Skin of body (tissue), 2 donors: Measurements from ENCODE around the gene KLRK1. TPM values are rescaled to one million over a fixed set of nuclear protein-coding genes. Genes with fewer than 3 reads are reported as not detected.
"Not testable (repeated sequence)": the region's sequence is repeated elsewhere in the genome, so short reads cannot be mapped to it uniquely, and the experiment has no call there.

ENCODE experiments used
- DNase-seq: peaks from one replicate; lab custom pipeline; 2025; lab: John Stamatoyannopoulos, UW
- total RNA-seq: library from RNA; depleted of rRNA; stranded (reverse); fragments of >200 nt; gene quantifications from one replicate; pipeline ENCODE4 v1.2.3, GENCODE V29; 2014

KLRK1 gene
- 0.69 TPM for total RNA-seq

DNA sequence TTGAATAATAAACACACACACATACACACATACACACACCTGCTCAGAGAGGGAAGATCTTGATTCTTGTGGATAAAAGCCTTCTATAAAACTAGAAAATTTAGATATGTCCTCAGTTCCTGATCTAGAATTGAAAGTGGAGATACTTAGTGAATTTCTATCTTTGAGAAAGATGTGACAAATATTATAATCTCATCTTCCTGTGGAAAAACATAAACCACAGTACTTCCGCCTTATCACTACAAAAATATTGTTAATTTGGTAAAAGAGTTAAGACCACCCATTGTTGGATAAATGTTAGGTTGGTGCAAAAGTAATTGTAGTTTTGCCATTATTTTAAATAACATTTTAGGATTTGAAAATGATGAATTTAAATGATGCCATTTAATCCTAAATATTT is at the start of gene KLRK1:
Gene KLRK1 (minus strand): TSS at position 138 of the 400 bp plus-strand sequence. CDS start 1,231 bp downstream, outside the sequence.
- DNase-seq: no peak

DNA sequence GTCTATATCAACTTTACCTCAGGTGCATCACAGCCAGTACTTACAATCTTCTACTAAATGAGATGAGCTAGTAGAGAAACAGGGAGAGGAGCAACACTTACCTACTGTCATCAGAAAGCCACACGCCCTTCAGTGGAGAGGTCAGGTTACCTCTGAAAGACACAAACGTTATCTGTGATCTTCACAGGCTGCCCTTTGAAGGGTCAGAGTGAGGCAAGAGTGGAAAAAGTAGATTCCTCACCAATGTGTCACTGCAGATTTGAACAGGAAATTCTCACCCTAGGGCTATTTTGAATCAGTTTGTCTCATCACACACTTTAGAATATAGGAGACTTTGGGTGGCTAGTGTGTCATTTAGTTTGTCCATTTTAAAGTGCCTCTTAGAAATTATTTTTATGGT is 47.8 kb upstream of the KLRK1 start:
- DNase-seq: not testable (repeated sequence)

DNA sequence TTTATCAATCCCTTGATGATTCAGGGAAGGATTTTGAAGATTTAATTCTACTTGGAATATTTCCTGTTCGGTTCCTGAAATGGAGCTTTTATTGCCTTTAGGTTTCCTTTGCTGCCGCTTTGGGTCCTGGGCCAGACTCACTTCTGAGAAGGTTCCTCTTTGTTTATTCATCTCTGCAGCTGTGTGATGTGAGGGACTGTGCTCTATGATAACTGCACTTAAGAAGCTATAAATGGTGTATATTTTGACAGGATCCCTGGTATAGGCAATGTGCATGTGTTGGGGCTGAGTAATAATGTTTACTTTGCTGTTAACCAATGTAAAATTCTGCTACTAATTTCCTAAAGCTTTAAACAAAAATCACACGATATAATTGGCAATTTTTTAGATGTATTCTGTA is 46.0 kb upstream of the KLRK1 start, which contains the start of gene KLRC2:
Gene KLRC2 (minus strand): TSS at position 195 of the 400 bp plus-strand sequence. CDS start 24 bp downstream, at position 171.
- not testable (repeated sequence) for DNase-seq

DNA sequence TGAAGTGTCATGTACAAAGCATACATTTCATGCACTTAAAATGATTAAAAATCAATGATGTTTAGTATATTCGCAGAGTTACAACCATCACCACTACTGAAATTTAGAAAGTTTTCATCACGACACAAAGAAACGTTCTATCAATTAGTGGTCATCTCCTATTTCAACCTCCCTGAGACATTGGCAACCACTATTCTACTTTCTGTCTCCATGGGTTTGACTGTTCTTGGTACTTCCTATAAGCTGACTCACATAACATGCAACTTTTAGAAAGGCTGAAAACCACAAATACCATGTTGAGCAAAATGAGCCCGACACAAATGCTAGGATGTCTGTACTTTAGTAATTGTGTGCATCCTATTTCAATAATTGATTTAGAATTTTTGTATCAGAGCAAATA is 40.8 kb upstream of the KLRK1 start:
- not testable (repeated sequence) for DNase-seq

DNA sequence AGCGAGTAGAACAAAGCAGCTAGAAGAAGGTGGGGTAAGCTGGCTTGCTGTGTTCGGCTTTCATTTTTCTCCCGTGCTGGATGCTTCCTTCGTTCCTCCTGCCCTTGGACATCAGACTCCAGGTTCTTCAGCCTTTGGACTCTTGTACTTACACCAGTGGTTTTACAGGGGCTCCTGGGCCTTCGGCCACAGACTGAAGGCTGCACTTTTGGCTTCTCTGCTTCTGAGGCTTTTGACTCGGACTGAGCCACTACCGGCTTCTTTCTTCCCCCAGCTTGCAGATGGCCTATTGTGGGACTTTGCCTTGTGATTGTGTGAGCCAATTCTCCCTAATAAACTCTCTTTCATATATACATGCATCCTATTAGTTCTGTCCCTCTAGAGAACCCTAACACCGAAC is 36.1 kb upstream of the KLRK1 start:
- DNase-seq: not testable (repeated sequence)

DNA sequence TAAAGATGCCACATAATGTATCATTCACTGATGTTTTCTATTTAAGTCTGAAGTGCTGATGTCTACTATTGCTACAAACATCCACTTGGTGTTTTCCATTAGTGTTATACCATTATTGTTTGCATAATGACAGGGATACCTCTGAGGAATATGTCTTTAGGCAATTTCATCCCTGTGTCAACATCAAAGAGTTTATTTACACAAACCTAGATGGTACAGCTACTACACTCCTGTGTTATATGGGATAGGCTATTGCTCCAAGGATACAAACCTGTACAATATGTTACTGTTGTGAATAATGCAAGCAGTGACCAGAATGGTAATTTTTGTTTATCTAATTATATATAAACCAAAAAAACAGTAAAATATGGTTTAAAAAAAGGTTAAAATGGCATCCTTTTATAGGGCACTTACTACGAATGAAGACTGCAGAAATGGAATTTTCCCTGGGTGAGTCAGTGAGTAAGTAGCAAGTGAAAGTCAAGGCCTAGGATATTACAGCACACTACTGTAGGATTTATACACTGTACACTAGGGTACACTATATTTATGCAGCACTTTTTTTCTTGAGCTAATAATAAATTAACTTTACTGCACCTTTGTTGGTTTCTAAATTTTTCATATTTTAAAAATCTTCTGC is 34.5 kb upstream of the KLRK1 start:
- not testable (repeated sequence) for DNase-seq

DNA sequence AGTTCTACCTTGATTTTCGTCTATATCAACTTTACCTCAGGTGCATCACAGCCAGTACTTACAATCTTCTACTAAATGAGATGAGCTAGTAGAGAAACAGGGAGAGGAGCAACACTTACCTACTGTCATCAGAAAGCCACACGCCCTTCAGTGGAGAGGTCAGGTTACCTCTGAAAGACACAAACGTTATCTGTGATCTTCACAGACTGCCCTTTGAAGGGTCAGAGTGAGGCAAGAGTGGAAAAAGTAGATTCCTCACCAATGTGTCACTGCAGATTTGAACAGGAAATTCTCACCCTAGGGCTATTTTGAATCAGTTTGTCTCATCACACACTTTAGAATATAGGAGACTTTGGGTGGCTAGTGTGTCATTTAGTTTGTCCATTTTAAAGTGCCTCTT is 32.3 kb upstream of the KLRK1 start:
- not testable (repeated sequence) for DNase-seq

DNA sequence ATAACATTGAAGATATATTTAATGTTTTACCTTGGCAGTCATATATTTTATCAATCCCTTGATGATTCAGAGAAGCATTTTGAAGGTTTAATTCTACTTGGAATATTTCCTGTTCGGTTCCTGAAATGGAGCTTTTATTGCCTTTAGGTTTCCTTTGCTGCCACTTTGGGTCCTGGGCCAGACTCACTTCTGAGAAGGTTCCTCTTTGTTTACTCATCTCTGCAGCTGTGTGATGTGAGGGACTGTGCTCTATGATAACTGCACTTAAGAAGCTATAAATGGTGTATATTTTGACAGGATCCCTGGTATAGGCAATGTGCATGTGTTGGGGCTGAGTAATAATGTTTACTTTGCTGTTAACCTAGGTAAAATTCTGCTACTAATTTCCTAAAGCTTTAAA is 30.5 kb upstream of the KLRK1 start, which contains the start of gene KLRC3:
Gene KLRC3 (minus strand): TSS at position 262 of the 400 bp plus-strand sequence. CDS start 45 bp downstream, at position 217.
- DNase-seq: not testable (repeated sequence)

DNA sequence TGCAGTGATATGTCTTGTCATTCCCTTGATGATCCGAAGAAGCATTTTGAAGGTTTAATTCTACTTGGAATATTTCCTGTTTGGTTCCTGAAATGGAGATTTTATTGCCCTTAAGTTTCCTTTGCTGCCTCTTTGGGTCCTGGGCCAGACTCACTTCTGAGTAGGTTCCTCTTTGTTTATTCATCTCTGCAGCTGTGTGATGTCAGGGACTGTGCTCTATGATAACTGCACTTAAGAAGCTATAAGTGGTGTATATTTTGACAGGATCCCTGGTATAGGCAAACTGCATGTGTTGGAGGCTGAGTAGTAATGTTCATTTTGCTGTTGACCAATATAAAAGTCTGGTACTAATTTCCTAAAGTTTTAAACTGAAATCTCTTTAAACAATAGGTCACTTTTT is 19.6 kb upstream of the KLRK1 start, which contains the start of gene KLRC4:
Gene KLRC4 (minus strand): TSS at position 366 of the 400 bp plus-strand sequence. CDS start 182 bp downstream, at position 184.
- no peak for DNase-seq

DNA sequence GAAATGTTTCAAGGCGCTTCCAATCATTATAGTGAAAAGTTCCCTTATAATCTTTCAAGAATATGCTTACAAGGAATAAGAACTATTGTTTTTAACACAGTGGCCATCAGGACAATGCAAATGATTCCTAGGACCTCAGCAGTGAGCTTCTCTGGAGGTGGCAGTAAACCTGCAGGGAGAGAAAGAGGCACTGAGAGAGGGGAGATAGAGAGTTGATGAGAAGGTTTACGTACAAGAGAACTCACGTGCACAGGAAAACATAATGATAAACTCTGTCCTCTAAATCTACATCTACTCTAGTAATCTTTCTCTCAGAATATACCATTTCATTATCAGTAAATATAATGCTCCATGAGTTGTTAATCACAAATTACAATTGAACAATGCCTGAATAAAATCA is 19.0 kb upstream of the KLRK1 start:
- DNase-seq: no peak

DNA sequence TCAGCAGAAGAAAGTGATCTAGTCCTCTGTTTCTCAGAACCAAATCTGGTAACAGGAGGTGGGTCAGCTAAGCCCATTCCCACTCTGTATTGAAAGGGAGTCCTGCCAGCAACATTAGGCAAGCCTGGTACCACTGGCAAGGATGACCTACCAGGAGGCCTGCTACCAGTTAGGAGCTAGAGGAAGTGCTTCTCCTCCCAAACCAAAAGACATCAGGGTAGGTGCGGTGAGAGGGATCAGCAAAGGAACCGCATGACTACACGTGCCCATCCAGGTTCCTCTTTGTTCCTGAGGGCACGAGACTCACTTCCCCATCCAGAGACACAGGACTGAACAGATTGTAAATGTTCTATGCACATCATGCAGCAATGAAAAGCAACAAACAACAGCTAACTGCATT is 16.9 kb upstream of the KLRK1 start:
- DNase-seq: peak; percentile 3

DNA sequence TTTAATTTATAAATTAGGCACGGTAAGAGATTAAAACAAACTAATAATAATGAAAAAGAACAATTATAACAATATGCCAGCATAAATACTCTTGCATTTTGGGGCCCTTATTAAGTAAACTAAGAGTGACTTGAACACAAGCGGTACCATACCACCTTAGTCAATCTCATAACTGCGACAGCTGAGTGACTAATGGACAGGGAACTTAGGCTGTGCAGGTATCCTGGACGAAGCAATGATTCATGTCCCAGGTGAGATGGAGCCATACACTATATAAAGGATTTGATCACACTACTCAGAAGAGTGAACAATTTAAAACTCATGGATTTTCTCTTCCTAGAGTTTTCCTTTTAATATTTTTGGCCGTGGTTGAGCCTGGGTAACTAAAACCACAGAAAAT is 15.5 kb upstream of the KLRK1 start:
- DNase-seq: no peak

DNA sequence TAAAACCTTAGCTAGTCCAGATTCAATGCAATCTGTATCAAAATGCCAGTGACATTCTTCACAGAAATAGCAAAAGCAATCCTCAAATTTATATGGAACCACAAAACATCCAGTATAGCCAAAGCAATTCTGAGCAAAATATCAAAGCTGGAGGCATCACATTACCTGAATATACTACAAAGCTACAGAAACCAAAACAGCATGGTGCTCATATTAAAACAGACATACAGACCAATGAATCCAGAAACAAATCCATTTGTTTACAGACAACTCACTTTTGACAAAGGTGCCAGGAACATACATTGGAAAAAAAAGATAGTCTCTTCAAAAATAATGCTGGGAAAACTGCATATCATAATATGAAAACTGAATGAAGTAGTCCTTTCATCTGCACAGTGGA is 15.0 kb upstream of the KLRK1 start:
- DNase-seq: no peak

DNA sequence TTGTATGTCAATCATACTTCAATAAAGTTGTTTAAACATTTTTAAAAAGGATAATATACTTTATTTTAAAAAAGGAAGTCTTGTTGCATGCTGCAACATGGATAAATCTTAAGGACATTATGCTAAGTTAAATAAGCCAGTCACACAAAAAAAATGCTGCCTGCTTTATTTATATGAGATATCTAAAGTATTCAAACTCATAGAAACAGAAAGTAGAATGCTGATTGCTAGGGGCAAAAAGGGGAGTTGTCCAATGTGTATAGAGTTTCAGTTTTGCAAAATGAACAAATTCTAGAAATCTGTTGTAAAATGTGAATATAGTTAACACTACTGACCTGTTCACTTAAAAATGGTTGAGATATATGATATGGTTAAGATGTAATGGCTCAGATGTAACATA is 11.0 kb upstream of the KLRK1 start:
- no peak for DNase-seq

DNA sequence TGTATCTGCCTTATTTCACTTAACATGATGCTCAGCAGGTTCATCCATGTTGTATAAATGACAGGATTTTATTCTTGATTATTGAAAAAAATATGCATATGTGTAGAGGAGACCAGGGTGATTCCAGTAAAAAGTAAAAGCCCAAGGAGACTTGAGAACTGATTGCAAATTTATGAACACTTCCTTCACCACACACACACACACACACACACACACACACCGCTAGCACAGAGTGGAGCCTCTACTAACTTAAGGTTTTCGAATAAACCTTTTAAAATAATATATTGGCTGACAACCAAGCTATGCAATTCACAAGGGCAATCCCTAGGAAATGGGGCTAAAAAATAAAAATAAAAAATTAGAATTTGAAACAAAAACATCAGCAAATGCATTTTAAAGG is 8.3 kb upstream of the KLRK1 start:
- DNase-seq: no peak

DNA sequence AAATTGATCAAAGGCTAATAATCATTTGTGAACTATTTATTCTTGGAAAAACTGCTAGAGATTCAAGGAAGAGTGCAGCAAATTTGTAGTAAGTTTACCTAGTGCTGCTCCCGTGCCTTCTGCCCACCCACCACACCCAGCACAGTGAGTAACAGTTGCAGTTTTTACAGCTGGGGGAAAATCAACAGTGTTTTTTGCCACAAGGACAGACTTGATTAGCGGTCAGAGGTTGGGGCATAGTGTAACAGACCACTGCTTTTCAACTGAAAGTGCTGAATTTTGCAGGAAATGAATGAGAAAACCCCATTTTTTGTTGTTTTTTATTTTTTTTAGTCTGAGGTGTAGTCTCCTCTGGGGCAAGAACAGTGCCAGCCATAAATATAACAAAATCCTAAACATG is 7.5 kb upstream of the KLRK1 start:
- no peak for DNase-seq

DNA sequence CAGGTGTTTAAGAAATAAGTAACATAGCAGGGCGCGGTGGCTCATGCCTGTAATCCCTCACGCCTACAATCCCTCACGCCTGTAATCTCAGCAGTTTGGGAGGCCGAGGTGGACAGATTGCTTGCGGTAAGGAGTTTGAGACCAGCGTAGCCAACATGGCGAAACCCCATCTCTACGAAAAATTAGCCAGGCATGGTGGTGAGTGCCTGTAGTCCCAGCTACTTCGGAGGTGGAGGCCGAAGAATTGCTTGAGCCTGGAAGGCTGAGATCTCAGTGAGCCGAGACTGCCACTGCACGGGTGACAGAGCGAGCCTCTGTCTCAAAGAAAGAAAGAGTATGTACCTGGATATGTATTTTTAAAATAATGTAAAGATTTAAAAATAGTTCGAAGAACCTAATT is 6.3 kb upstream of the KLRK1 start:
- DNase-seq: not testable (repeated sequence)

DNA sequence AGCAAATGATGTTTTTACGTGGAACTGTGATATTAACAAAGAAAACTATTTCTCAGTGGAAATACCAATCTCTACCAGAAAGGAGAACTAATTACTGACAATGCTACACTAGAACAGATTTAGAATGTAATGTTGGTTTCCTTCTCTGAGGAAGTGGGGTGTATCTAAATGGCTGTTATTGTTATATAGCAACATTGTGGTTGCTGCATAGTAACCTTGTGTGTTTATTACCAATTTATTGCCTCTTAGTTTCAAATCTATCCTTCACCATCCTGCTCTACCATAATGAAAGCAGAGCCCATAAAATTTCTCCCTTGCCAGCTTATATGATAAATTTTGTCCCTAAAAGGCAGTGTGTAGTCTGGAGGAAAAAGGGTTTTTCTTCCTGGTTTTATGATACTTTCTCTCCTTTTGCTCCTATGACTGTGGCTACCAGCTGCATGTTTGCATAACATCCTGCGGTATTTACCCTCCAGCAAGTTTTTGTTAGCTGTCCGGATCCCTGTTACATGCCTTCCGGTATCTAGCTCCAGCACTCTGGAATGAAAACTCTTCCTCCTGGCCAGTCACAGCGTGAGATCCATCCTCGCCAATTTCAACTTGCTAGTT is 5.7 kb upstream of the KLRK1 start:
- DNase-seq: peak; percentile 2

DNA sequence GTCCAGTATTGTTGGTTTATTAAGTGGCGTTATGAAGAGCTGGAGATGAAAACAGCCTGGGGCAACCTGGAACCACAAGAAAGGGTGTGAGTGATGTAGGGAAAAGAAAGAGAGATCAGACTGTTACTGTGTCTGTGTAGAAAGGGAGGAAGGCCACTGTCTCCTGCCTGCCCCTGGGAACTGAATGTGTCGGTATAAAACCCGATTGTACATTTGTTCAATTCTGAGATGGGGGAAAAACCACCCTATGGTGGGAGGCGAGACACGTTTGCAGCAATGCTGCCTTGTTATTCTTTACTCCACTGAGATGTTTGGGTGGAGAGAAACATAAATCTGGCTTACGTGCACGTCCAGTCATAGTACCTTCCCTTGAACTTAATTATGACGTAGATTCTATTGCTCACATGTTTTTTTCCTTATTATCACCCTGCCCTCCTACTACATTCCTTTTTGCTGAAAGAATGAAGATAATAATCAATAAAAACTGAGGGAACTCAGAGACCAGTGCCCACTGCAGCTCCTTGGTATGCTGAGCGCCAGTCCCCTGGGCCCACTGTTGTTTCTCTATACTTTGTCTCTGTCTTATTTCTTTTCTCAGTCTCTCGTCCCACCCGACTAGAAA is 4.8 kb upstream of the KLRK1 start:
- not testable (repeated sequence) for DNase-seq

DNA sequence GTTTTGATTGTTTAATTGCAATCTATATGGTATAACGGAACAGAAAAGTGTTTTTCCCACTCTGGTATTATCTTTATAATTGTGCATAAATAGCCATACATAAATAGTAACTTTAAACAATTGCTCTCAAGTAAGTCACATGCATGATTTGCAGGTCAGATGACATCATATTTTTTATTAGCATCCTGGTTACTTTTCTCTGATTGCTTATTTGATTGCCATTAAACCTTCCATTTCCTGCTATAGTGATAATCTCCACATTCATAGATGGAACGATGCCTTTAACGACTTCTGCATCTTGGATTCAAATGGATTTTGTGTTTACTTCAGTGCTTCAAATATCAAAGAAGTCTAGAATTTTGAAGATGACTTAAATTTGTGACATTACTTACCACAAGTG is 3.5 kb upstream of the KLRK1 start:
- DNase-seq: no peak

DNA sequence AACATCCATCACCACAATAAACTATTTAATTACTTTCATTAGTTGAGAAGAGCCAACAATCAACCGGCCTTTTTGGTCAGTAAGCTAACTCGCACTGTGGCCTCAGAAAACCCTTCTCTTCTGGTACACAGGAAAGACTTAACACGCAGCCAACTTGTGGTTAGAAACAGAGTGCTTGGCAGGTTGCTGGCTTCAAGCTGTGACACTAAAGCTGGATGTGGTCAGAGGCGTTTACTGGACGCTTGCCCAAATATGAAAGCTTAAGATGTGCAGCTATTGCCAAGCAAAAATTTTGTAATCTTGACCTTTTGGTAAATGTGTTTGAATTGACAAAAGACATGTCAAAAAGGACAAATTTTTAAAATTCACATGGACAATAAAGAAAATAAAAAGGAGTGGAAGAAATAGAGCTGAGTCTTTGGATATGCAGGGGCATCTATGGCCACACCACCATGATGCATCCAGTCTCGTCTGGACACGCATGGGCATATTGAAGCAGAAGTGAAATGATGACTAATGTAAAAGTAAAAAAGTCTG is 2.6 kb upstream of the KLRK1 start:
- no peak for DNase-seq

DNA sequence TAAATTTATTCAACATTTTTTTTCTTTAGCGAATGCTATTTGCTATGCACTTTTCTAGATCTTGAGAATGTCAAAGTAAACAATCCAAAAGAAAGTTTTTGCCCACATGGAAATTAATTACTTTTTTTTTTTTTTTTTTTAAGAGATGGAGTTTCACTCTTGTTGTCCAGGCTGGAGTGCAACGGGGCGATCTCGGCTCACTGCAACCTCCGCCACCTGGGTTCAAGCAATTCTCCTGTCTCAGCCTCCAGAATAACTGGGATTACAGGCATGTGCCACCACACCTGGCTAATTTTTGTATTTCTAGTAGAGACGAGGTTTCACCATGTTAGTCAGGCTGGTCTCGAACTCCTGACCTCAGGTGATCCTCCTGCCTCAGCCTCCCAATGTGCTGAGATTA is 1.1 kb upstream of the KLRK1 start:
- DNase-seq: not testable (repeated sequence)
